Amygdala (tissue), 56 donors: ENCODE measurements around the gene NPBWR2.
A peak's percentile ranks its signal among the peaks of the same experiment; 100 is the strongest.

Experiments used
- DNase-seq, 56 donors: peaks; one replicate each; lab custom pipeline; 2025; lab: John Stamatoyannopoulos, UW

NPBWR2 gene

GRCh38 chr20:64065062-64065973, 42.0 kb downstream of the NPBWR2 start:
- DNase-seq = no peak

GRCh38 chr20:64064145-64064698, 43.1 kb downstream of the NPBWR2 start:
- DNase-seq = no peak

- DNase-seq = peak in 14 of 56 donors; percentile 7 to 64 (median 30)
Observed at GRCh38 chr20:64063389-64064144, 43.8 kb downstream of the NPBWR2 start.

- DNase-seq = peak; percentile 44 to 99 (median 94)
Observed at GRCh38 chr20:64062596-64063388, 44.6 kb downstream of the NPBWR2 start, which contains the start of gene TCEA2. Gene TCEA2 (plus strand): TSS chr20:64063198. CDS start chr20:64063313, 115 bp downstream.

GRCh38 chr20:64062276-64062595, 45.1 kb downstream of the NPBWR2 start:
- peak in 4 of 56 donors; percentile 34 to 58 (median 46) for DNase-seq

- DNase-seq = peak in 1 of 56 donors; percentile 11
Observed at GRCh38 chr20:64058536-64058935, 48.8 kb downstream of the NPBWR2 start.

GRCh38 chr20:64057628-64058498, 49.5 kb downstream of the NPBWR2 start:
- peak in 23 of 56 donors; percentile 7 to 65 (median 27) for DNase-seq

- no peak for DNase-seq
Observed at GRCh38 chr20:64056889-64057627, 50.3 kb downstream of the NPBWR2 start.

- no peak for DNase-seq
Observed at GRCh38 chr20:64056639-64056888, 50.8 kb downstream of the NPBWR2 start.

GRCh38 chr20:64055893-64056638, 51.3 kb downstream of the NPBWR2 start:
- DNase-seq = no peak

GRCh38 chr20:64055396-64055892, 51.9 kb downstream of the NPBWR2 start:
- DNase-seq = no peak

GRCh38 chr20:64053841-64054661, 53.3 kb downstream of the NPBWR2 start:
- no peak for DNase-seq
